Stimulated activated CD8-positive, alpha-beta memory T cell treated with anti-CD3 and anti-CD28 coated beads, Interleukin-12 subunit alpha, Interleukin-12 subunit beta, amount 100 ng/mL, for 1 hour (primary cell): ENCODE results near the gene AIM2.
"Not testable (repeated sequence)": the region's sequence is repeated elsewhere in the genome, so short reads cannot be mapped to it uniquely, and the experiment has no call there.

ENCODE experiments used
- DNase-seq: peaks from one replicate; pipeline ENCODE4 v3.0.0-alpha.2; 2020; ENCODE audit warnings: low read depth

The AIM2 gene

GRCh38 chr1:159076438-159077119, at the start of gene AIM2:
AIM2 (minus strand) TSS chr1:159076766; CDS start chr1:159073499, 3,267 bp downstream.
- DNase-seq, result peak; percentile 31

GRCh38 chr1:159123587-159123986, 47.0 kb upstream of the AIM2 start:
- DNase-seq, result no peak

- no peak for DNase-seq
These were observed 45.5 kb upstream of the AIM2 start for GRCh38 chr1:159122005-159122621.

- no peak for DNase-seq
These were observed 45.0 kb upstream of the AIM2 start for GRCh38 chr1:159121526-159121925.

GRCh38 chr1:159120317-159120716, 43.8 kb upstream of the AIM2 start:
- DNase-seq, result no peak

GRCh38 chr1:159113596-159114433, 37.2 kb upstream of the AIM2 start:
- DNase-seq, result no peak

GRCh38 chr1:159103021-159103420, 26.5 kb upstream of the AIM2 start:
- DNase-seq, result not testable (repeated sequence)

GRCh38 chr1:159100589-159100988, 24.0 kb upstream of the AIM2 start:
- no peak for DNase-seq

GRCh38 chr1:159098596-159098995, 22.0 kb upstream of the AIM2 start:
- DNase-seq, result no peak

- no peak for DNase-seq
These were observed 15.6 kb upstream of the AIM2 start for GRCh38 chr1:159092036-159092760.

GRCh38 chr1:159091607-159092031, 15.1 kb upstream of the AIM2 start:
- no peak for DNase-seq

GRCh38 chr1:159091180-159091560, 14.6 kb upstream of the AIM2 start:
- DNase-seq, result no peak

GRCh38 chr1:159090286-159091179, 14.0 kb upstream of the AIM2 start:
- no peak for DNase-seq

GRCh38 chr1:159089184-159089791, 12.7 kb upstream of the AIM2 start:
- DNase-seq, result no peak

- no peak for DNase-seq
These were observed 12.1 kb upstream of the AIM2 start for GRCh38 chr1:159088546-159089183.

GRCh38 chr1:159088050-159088449, 11.5 kb upstream of the AIM2 start:
- DNase-seq, result no peak

GRCh38 chr1:159084867-159085266, 8.3 kb upstream of the AIM2 start:
- no peak for DNase-seq

GRCh38 chr1:159084152-159084551, 7.6 kb upstream of the AIM2 start:
- no peak for DNase-seq

- no peak for DNase-seq
These were observed 6.4 kb upstream of the AIM2 start for GRCh38 chr1:159083013-159083412.

- no peak for DNase-seq
These were observed 5.1 kb upstream of the AIM2 start for GRCh38 chr1:159081626-159082025.
